ENCODE data around the gene MITF. TPM values are rescaled to one million over a fixed set of nuclear protein-coding genes. Genes with fewer than 3 reads are reported as not detected.

MITF gene
- total RNA-seq, 1 experiment from 2014 or later: 40.3 TPM

DNA sequence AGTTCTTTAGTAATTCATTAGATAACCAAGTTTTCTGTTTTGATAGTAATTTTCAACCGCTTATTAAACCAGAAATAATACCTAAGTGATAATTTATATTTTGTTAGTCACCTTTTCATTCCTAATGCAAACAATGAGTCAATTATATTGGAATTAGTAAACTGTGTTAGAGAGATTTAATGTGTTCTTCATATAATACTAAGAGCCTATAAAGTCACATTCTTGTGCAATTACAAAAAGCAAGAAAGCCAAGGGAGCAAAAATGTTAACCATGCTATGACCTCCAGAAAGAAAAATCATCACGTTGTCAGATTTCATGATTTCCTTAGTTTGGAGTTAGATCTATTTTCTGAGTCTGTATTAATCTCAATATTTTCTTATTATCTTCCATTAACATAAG, 151.4 kb downstream of the MITF start:
- Mint-ChIP-seq H3K4me1 (ENCODE audit: low read depth, unreplicated experiment) (peaks cover 52% of the 10 kb centered on the region), H3K4me3 (ENCODE audit: low read depth, unreplicated experiment) (no peak overlapping the region), H3K9me3 (ENCODE audit: low read depth, unreplicated experiment) (no peaks in the 10 kb centered on the region), H3K27ac (ENCODE audit: unreplicated experiment) (no peak overlapping the region), H3K36me3 (ENCODE audit: insufficient read depth, unreplicated experiment) (peaks cover 13% of the 10 kb centered on the region), H3K27me3 (ENCODE audit: unreplicated experiment) (no peaks in the 10 kb centered on the region)
- BruUV-seq (replicated peaks): no TSS peak
- DNase-seq: no peak
- CTCF ChIA-PET: interaction anchor here (1.5 kb wide), 1 partner anchor 12 kb away, joined by 8 read pairs; no protein-coding TSS in a partner anchor
- intact Hi-C loops (cut with micrococcal nuclease; ENCODE audit: unreplicated experiment): no loop called here
- TF ChIP-seq, protein P1, sequence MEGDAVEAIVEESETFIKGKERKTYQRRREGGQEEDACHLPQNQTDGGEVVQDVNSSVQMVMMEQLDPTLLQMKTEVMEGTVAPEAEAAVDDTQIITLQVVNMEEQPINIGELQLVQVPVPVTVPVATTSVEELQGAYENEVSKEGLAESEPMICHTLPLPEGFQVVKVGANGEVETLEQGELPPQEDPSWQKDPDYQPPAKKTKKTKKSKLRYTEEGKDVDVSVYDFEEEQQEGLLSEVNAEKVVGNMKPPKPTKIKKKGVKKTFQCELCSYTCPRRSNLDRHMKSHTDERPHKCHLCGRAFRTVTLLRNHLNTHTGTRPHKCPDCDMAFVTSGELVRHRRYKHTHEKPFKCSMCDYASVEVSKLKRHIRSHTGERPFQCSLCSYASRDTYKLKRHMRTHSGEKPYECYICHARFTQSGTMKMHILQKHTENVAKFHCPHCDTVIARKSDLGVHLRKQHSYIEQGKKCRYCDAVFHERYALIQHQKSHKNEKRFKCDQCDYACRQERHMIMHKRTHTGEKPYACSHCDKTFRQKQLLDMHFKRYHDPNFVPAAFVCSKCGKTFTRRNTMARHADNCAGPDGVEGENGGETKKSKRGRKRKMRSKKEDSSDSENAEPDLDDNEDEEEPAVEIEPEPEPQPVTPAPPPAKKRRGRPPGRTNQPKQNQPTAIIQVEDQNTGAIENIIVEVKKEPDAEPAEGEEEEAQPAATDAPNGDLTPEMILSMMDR (IDR thresholded peaks at IDR 0.05; ENCODE audit: unreplicated experiment): no peak

DNA sequence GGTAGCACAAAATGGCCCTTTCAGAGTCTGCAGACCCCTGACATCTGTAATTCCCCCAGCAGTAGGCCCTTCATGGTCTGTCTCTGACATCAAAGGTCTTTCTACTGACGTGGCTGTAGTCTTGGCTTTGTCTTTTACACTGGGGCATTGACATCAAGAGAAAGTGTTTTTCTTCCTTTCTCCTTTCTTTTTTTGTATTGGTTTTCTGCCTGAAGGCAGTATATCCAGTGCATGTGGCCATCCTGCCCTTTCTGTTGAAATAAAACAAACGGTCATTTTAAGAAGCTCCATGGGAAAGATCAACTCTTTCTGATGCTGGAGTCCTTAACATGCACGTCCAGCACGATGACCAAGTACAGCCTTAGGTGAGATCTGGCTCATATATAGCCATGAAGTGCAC, 153.4 kb downstream of the MITF start:
- TF ChIP-seq, protein P1 (IDR thresholded peaks at IDR 0.05; ENCODE audit: unreplicated experiment): no peak
- intact Hi-C loops (cut with micrococcal nuclease; ENCODE audit: unreplicated experiment): no loop called here
- no peak overlapping the region for H3K27ac Mint-ChIP-seq (ENCODE audit: unreplicated experiment)
- H3K27me3 Mint-ChIP-seq (ENCODE audit: unreplicated experiment): no peaks in the 10 kb centered on the region
- DNase-seq: no peak
- no peaks in the 10 kb centered on the region for H3K9me3 Mint-ChIP-seq (ENCODE audit: low read depth, unreplicated experiment)
- H3K4me1 Mint-ChIP-seq (ENCODE audit: low read depth, unreplicated experiment): peaks cover 32% of the 10 kb centered on the region
- BruUV-seq (replicated peaks): no TSS peak
- peaks cover 13% of the 10 kb centered on the region for H3K36me3 Mint-ChIP-seq (ENCODE audit: insufficient read depth, unreplicated experiment)
- no peak overlapping the region for H3K4me3 Mint-ChIP-seq (ENCODE audit: low read depth, unreplicated experiment)
- CTCF ChIA-PET: interaction anchor here (1.0 kb wide), 1 partner anchor 25 kb away, joined by 3 read pairs; no protein-coding TSS in a partner anchor

DNA sequence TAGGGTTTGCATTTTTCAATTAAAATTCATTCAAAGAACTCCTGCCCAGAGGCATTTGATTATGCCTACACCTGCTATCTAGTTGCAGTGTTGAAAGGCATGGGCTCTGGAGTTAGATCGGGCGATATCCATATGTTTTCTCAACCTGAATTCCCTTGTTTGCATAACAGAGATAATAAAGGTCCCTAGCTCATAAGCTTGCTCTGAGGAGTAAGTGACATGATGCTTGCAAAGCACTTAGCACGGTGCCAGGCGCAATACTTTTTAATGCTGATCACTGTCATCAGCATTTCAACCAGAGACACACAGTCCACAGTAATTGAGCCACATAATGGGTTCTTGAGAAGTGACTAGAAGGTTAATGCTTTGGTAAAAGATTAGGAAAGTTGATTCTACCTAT, 154.0 kb downstream of the MITF start:
- Mint-ChIP-seq H3K27me3 (ENCODE audit: unreplicated experiment) (no peaks in the 10 kb centered on the region), H3K36me3 (ENCODE audit: insufficient read depth, unreplicated experiment) (peaks cover 13% of the 10 kb centered on the region), H3K4me1 (ENCODE audit: low read depth, unreplicated experiment) (peaks cover 27% of the 10 kb centered on the region), H3K4me3 (ENCODE audit: low read depth, unreplicated experiment) (no peak overlapping the region), H3K27ac (ENCODE audit: unreplicated experiment) (no peak overlapping the region), H3K9me3 (ENCODE audit: low read depth, unreplicated experiment) (no peaks in the 10 kb centered on the region)
- intact Hi-C loops (cut with micrococcal nuclease; ENCODE audit: unreplicated experiment): no loop called here
- CTCF ChIA-PET: interaction anchor here (0.6 to 1.0 kb wide), 2 partner anchors 26 to 377 kb away, joined by 3 read pairs; no protein-coding TSS in a partner anchor
- DNase-seq: no peak
- TF ChIP-seq, protein P1 (IDR thresholded peaks at IDR 0.05; ENCODE audit: unreplicated experiment): no peak
- BruUV-seq (replicated peaks): no TSS peak

DNA sequence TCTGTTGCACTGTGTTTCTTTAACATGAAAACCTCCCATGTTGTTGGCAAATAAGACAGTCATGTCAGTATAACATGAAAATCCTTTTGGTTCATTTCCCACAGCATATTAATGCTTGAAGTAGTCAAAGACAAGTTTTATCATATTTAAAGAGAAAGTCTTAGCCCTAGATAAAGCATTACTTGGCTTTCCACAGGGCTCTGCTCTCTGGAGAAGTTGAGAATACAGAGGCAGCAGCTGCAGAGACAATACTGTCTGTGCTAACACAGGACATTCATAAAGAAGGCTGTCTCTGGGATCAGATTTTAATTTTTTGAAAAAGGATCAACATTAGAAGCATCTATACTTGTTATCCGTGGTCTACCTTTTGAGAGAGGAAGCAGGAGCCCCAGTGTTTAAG, 156.8 kb downstream of the MITF start:
- Mint-ChIP-seq H3K4me3 (ENCODE audit: low read depth, unreplicated experiment) (no peak overlapping the region), H3K4me1 (ENCODE audit: low read depth, unreplicated experiment) (peaks cover 21% of the 10 kb centered on the region), H3K9me3 (ENCODE audit: low read depth, unreplicated experiment) (no peaks in the 10 kb centered on the region), H3K27me3 (ENCODE audit: unreplicated experiment) (no peaks in the 10 kb centered on the region), H3K27ac (ENCODE audit: unreplicated experiment) (no peak overlapping the region), H3K36me3 (ENCODE audit: insufficient read depth, unreplicated experiment) (no peaks in the 10 kb centered on the region)
- TF ChIP-seq, protein P1 (IDR thresholded peaks at IDR 0.05; ENCODE audit: unreplicated experiment): no peak
- intact Hi-C loops (cut with micrococcal nuclease; ENCODE audit: unreplicated experiment): no loop called here
- no TSS peak for BruUV-seq (replicated peaks)
- DNase-seq: no peak
- CTCF ChIA-PET: no interaction called here

Data from Calu3 (cell line).